GM21390 (cell line): Measurements from ENCODE around the gene SYS1.
A peak's percentile ranks its signal among the peaks of the same experiment; 100 is the strongest.

Experiments used
- ATAC-seq: cut with Tn5 transposase; IDR thresholded peaks from one replicate; pipeline ENCODE4 v1.9.1; 2021; ENCODE audit not compliant: unreplicated experiment

The SYS1 gene

DNA sequence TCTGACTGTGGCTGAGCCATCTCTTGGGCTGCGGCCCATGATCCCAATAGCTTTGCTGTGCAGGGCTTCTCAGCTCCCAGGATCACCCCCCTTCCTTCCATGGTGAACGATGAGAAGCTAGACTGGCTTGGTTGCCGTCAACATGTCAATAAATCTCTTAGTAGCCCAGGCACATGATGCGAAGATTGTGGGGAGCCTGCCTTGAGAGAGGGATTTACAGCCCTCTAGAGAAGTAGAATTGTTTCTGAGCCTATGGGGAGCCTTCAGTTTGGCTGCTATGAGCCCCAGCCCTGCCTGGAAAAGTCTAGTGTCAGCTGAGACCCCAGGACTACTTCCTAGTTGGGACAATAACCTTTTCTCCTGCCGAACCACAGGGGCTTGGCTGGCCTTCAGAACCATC lies 49.7 kb downstream of the SYS1 start:
- ATAC-seq: no peak

DNA sequence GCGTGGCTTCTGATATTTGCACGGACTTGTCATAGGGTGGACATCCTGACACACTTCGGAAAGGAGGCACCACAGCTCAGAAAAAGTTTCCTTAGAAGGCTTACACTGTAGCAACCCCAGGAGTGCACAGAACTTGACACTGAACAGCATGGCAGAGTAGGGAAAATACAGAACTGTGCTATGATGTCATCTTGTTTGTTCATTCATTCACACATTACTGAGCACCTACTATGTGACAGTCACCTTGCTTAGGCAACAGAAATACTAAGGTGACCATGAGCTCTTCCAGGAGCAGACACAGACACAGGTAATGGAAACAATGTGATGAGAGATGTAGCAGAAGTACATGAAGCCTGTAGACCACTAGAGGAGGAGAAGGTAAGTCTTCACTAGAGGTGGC lies 50.5 kb downstream of the SYS1 start:
- ATAC-seq: no peak

- ATAC-seq: peak; percentile 82
These were observed 53.1 kb downstream of the SYS1 start, which contains the start of gene PIGT for GRCh38 chr20:45415822-45416637. TSS of gene PIGT (plus strand) at chr20:45416141. CDS start at chr20:45416157, 16 bp downstream.

DNA sequence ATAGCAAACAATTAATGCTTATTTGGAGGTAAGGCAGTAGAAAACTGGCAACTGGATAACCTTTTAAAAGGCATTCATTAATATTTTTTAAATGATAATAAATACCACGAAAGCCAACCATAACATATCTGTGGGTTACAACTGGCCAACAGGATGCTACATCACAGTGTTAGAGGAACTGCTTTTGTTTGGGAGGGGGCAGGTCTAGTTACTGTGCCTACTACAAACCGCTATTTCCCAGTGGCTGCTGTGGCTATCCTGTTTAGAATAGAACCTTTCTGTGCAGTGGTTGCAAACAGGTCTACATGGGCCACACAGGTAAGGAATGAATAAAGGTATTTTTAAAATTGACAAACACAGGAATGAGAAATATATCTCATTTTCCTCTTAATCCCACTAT lies 54.0 kb downstream of the SYS1 start:
- no peak for ATAC-seq
